HepG2 (cell line): ENCODE measurements around the gene HAPLN1. TPM values are rescaled to one million over a fixed set of nuclear protein-coding genes. Genes with fewer than 3 reads are reported as not detected.

Source experiments
- AHDC1 ChIP-seq: sonication (generic); formaldehyde crosslinking; IDR thresholded peaks from 2 replicates; pipeline ENCODE4 v1.5.1; 2020; ENCODE audit warnings: mild to moderate bottlenecking, missing genetic modification reagents, borderline replicate concordance
- ARID5B ChIP-seq: IDR thresholded peaks from 2 replicates; pipeline ENCODE4 v1.4.0; 2020; ENCODE audit warnings: mild to moderate bottlenecking, missing genetic modification reagents
- CHCHD3 ChIP-seq: sonication (generic); formaldehyde crosslinking; IDR thresholded peaks from 2 replicates; pipeline ENCODE4 v1.8.0; 2022; ENCODE audit warnings: mild to moderate bottlenecking, missing genetic modification reagents, moderate library complexity
- HNF4A ChIP-seq: sonication (generic); formaldehyde crosslinking; IDR thresholded peaks from 2 replicates; pipeline ENCODE4 v1.4.0; 2020; ENCODE audit warnings: missing genetic modification reagents
- MIXL1 ChIP-seq: IDR thresholded peaks from 2 replicates; pipeline ENCODE4 v1.6.1; 2016
- NFYB ChIP-seq: sonication (generic); formaldehyde crosslinking; IDR thresholded peaks from 2 replicates; pipeline ENCODE4 v1.4.0; 2020; ENCODE audit warnings: missing genetic modification reagents
- NR2F1 ChIP-seq, 2 experiments: fragments of 450-650 bp in 1 of 2; formaldehyde crosslinking in 1 of 2; IDR thresholded peaks; 2 replicates each; pipeline versions ENCODE4 v1.5.0 to v1.6.1; 2016 to 2020; ENCODE audit warnings: mild to moderate bottlenecking in 1 of 2, missing compliant biosample characterization in 1 of 2, missing genetic modification reagents in 1 of 2, moderate library complexity in 1 of 2
- ZMYM2 ChIP-seq: sonication (generic); formaldehyde crosslinking; IDR thresholded peaks from 2 replicates; pipeline ENCODE4 v1.8.0; 2022; ENCODE audit warnings: mild to moderate bottlenecking, missing genetic modification reagents
- ZMYM4 ChIP-seq: sonication (generic); formaldehyde crosslinking; IDR thresholded peaks from 2 replicates; pipeline ENCODE4 v1.8.1; 2023; ENCODE audit warnings: mild to moderate bottlenecking, missing genetic modification reagents
- ZSCAN21 ChIP-seq: sonication (generic); formaldehyde crosslinking; IDR thresholded peaks from 2 replicates; pipeline ENCODE4 v1.8.0; 2022; ENCODE audit warnings: mild to moderate bottlenecking, missing genetic modification reagents, moderate library complexity, borderline replicate concordance
- polyA plus RNA-seq, 8 experiments: library from polyadenylated mRNA; depleted of rRNA in 3 of 8; stranded (reverse) in 7 of 8; unstranded in 1 of 8; fragments of >200 nt; fragmentation: Illumina TruSeq in 4 of 8; extraction: Trizol in 4 of 8; gene quantifications; 2 replicates each; pipeline versions ENCODE4 v1.2.1 to v1.2.3, GENCODE V29; 2011 to 2016; ENCODE audit warnings: low read depth in 4 of 8, missing spikeins in 1 of 8, mixed read lengths in 1 of 8; ENCODE audit not compliant: insufficient read depth in 1 of 8
- total RNA-seq, 5 experiments: library from RNA; depleted of rRNA; stranded (reverse); fragments of >200 nt; fragmentation: Illumina TruSeq; extraction: Trizol; gene quantifications; 2 replicates each; pipeline ENCODE4 v1.2.3, GENCODE V29; 2016; ENCODE audit warnings: low read depth in 1 of 5
- TF ChIP-seq, protein P1 (sequence below): sonication (generic); formaldehyde crosslinking; IDR thresholded peaks from 2 replicates; pipeline ENCODE4 v1.5.0; 2020; ENCODE audit warnings: mild to moderate bottlenecking, missing genetic modification reagents, moderate library complexity

The HAPLN1 gene
- total and polyA plus RNA-seq, 2 of the 13 experiments (the other 11 are each of a cell fraction or from before 2014, with no cell fraction given): not detected

- TF ChIP-seq, protein P1, sequence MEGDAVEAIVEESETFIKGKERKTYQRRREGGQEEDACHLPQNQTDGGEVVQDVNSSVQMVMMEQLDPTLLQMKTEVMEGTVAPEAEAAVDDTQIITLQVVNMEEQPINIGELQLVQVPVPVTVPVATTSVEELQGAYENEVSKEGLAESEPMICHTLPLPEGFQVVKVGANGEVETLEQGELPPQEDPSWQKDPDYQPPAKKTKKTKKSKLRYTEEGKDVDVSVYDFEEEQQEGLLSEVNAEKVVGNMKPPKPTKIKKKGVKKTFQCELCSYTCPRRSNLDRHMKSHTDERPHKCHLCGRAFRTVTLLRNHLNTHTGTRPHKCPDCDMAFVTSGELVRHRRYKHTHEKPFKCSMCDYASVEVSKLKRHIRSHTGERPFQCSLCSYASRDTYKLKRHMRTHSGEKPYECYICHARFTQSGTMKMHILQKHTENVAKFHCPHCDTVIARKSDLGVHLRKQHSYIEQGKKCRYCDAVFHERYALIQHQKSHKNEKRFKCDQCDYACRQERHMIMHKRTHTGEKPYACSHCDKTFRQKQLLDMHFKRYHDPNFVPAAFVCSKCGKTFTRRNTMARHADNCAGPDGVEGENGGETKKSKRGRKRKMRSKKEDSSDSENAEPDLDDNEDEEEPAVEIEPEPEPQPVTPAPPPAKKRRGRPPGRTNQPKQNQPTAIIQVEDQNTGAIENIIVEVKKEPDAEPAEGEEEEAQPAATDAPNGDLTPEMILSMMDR (CRISPR knock-in tag): 0 out of 2 replicates have a peak, but pooled peaks have one; percentile 5
- TF ChIP-seq AHDC1: peak; percentile 56; the same call in 1 of the 2 replicates
- TF ChIP-seq NR2F1 (CRISPR knock-in tag; IDR thresholded peaks at IDR 0.05): no peak
- TF ChIP-seq HNF4A (CRISPR knock-in tag): peak; percentile 56
- TF ChIP-seq NFYB (CRISPR knock-in tag): peak; percentile 62
- TF ChIP-seq ZMYM2 (CRISPR knock-in tag): no peak
- TF ChIP-seq ZMYM4: peak; percentile 92
- TF ChIP-seq CHCHD3: no peak
- 0 out of 2 replicates have a peak, but pooled peaks have one; percentile 41 for TF ChIP-seq MIXL1
- TF ChIP-seq ZSCAN21 (CRISPR knock-in tag): no peak
- TF ChIP-seq ARID5B (CRISPR knock-in tag): peak; percentile 66
- TF ChIP-seq, all 625 proteins: peak for 36
These were observed 3.3 kb upstream of the HAPLN1 start (continued) for GRCh38 chr5:83724001-83724400.
